Esophagus squamous epithelium (tissue), 4 donors: ENCODE data around the gene TAAR1.

Experiments used
- POLR2A ChIP-seq, 4 donors: fragments of 450-650 bp; IDR thresholded peaks; one replicate each; pipeline ENCODE4 v1.6.1; 2017; ENCODE audit warnings: antibody characterized with exemption in 4 of 4, mild to moderate bottlenecking in 4 of 4, moderate library complexity in 3 of 4
- TF ChIP-seq, protein P1 (sequence below), 6 experiments: fragments of 450-650 bp in 4 of 6; fragments of 200-600 bp in 2 of 6; sonication (generic) in 2 of 6; IDR thresholded peaks; one replicate each; pipeline ENCODE4 v1.5.1; 2016 to 2019; ENCODE audit warnings: antibody characterized with exemption in 6 of 6, mild to moderate bottlenecking in 4 of 6, moderate library complexity in 4 of 6

GRCh38 chr6:132614554-132614953 is 44.4 kb downstream of the TAAR1 start:
- TF ChIP-seq, protein P1, sequence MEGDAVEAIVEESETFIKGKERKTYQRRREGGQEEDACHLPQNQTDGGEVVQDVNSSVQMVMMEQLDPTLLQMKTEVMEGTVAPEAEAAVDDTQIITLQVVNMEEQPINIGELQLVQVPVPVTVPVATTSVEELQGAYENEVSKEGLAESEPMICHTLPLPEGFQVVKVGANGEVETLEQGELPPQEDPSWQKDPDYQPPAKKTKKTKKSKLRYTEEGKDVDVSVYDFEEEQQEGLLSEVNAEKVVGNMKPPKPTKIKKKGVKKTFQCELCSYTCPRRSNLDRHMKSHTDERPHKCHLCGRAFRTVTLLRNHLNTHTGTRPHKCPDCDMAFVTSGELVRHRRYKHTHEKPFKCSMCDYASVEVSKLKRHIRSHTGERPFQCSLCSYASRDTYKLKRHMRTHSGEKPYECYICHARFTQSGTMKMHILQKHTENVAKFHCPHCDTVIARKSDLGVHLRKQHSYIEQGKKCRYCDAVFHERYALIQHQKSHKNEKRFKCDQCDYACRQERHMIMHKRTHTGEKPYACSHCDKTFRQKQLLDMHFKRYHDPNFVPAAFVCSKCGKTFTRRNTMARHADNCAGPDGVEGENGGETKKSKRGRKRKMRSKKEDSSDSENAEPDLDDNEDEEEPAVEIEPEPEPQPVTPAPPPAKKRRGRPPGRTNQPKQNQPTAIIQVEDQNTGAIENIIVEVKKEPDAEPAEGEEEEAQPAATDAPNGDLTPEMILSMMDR (IDR thresholded peaks at IDR 0.05): no peak
- TF ChIP-seq POLR2A (IDR thresholded peaks at IDR 0.05): no peak
